Stimulated activated CD8-positive, alpha-beta memory T cell treated with anti-CD3 and anti-CD28 coated beads, Interleukin-4, amount 100 ng/mL, for 24 hours (primary cell): ENCODE measurements around the gene MALAT1.
"Not testable (repeated sequence)": the region's sequence is repeated elsewhere in the genome, so short reads cannot be mapped to it uniquely, and the experiment has no call there.

Experiments used
- DNase-seq: peaks from one replicate; pipeline ENCODE4 v3.0.0-alpha.2; 2020; ENCODE audit warnings: low read depth

The MALAT1 gene

DNA sequence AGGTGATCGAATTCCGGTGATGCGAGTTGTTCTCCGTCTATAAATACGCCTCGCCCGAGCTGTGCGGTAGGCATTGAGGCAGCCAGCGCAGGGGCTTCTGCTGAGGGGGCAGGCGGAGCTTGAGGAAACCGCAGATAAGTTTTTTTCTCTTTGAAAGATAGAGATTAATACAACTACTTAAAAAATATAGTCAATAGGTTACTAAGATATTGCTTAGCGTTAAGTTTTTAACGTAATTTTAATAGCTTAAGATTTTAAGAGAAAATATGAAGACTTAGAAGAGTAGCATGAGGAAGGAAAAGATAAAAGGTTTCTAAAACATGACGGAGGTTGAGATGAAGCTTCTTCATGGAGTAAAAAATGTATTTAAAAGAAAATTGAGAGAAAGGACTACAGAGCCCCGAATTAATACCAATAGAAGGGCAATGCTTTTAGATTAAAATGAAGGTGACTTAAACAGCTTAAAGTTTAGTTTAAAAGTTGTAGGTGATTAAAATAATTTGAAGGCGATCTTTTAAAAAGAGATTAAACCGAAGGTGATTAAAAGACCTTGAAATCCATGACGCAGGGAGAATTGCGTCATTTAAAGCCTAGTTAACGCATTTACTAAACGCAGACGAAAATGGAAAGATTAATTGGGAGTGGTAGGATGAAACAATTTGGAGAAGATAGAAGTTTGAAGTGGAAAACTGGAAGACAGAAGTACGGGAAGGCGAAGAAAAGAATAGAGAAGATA lies at the start of gene MALAT1:
Gene MALAT1 (plus strand): TSS at position 69 of the 736 bp plus-strand sequence.
- peak; percentile 82 for DNase-seq

- DNase-seq: not testable (repeated sequence)
These were observed 47.5 kb upstream of the MALAT1 start for GRCh38 chr11:65451301-65451700.

DNA sequence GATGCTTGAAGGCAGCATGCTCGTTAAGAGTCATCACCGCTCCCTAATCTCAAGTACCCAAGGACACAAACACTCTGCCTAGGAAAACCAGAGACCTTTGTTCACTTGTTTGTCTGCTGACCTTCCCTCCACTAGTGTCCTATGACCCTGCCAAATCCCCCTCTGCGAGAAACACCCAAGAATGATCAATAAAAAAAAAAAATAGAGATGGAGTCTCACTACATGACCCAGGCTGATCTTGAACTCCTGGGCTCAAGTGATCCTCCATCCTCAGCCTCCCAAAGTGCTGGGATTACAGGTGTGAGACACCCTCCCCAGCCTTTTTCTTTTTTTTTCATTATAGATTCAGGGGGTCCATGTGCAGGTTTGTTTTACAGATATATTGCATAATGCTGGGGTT lies 46.6 kb upstream of the MALAT1 start:
- not testable (repeated sequence) for DNase-seq

GRCh38 chr11:65452806-65453490 lies 45.9 kb upstream of the MALAT1 start:
- DNase-seq: no peak

- no peak for DNase-seq
These were observed 44.5 kb upstream of the MALAT1 start for GRCh38 chr11:65454311-65454695.

GRCh38 chr11:65454696-65455456 lies 44.0 kb upstream of the MALAT1 start:
- DNase-seq: peak; percentile 74

GRCh38 chr11:65456418-65456817 lies 42.4 kb upstream of the MALAT1 start:
- no peak for DNase-seq

- no peak for DNase-seq
These were observed 39.3 kb upstream of the MALAT1 start for GRCh38 chr11:65459552-65459951.

GRCh38 chr11:65465471-65465870 lies 33.4 kb upstream of the MALAT1 start:
- not testable (repeated sequence) for DNase-seq

- DNase-seq: not testable (repeated sequence)
These were observed 31.5 kb upstream of the MALAT1 start for GRCh38 chr11:65467306-65467705.

DNA sequence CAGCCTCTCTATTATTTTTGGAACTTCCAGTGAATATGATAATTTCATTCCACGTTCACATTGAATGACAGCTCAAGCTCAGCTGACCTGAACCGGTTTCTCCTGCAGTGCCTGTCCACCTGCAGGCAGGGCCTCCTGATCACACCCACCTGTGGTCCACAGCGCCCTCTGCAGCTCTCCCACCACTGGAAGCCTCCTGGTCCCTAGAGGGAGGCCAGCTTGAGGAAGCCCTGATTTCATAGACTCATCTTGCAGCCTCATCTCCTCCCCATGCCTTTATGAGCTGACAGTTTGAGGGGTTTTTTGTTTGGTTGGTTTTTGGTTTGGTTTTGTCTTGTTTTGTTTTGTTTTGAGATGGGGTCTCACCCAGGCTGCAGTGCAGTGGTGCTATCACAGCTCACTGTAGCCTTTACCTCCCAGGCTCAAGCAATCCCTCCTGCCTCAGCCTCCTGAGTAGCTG lies 29.9 kb upstream of the MALAT1 start:
- DNase-seq: no peak

GRCh38 chr11:65470433-65471049 lies 28.3 kb upstream of the MALAT1 start:
- DNase-seq: no peak

DNA sequence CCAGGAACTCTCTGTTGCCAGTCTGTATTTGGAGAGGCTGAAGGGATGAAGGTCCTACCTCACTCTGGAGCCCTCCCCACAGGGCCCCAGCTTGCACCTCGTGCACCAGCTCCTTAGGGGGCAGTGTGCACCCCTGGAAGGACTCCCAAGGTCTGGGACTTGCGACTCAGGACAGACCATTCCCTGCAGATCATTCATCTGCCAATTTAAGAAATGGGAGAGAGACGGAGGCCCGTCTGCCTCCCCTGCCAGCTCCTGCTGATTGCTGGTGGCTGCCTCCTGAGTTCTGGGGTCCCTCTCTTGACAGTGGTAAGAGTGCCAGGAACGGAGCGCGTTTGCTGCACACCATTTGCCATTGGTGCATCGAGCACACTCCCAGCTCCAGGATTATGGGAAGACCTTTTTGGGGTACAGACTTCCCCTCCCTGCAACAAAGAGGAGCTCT lies 27.4 kb upstream of the MALAT1 start:
- no peak for DNase-seq

GRCh38 chr11:65472588-65473277 lies 26.1 kb upstream of the MALAT1 start:
- DNase-seq: not testable (repeated sequence)

DNA sequence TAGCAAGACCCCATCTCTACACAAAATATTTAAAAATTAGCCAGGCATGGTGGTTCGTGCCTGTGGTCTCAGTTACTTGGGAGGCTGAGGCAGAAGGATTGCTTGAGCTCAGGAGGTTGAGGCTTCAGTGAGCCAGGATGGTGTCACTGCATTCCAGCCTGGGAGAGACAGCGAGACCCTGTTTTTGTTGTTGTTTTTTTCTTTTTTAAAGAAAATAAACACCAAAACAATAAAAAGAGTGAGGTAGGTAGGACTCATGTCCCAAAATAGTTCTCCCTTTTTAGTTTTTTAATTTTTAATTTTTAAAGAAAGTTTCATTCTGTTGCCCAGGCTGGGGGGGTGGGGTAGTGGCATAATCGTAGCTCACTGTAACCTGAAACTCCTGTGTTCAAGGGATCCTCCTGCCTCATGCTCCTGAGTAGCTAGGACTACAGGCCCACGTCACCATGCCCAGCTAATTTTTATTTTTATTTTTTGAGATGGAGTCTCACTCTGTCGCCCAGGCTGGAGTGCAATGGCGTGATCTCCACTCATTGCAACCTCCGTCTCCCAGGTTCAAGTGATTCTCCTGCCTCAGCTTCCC lies 25.5 kb upstream of the MALAT1 start:
- no peak for DNase-seq

DNA sequence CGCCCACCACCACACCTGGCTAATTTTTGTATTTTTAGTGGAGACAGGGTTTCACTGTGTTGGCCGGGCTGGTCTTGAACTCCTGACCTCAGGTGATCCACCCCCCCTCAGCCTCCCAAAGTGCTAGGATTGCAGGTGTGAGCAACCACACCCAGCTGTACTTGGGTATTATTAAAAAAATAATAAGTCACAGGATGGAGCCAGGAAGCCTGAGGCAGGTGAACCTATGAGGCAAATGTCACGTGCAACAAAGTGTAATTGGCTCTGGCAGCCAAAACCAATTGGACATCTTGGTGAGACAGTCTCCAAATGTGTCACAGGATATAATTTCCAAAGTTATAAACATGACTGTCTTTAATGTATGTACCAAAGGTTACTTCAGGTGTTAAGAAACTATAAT lies 24.0 kb upstream of the MALAT1 start:
- DNase-seq: no peak

GRCh38 chr11:65476632-65477148 lies 22.2 kb upstream of the MALAT1 start:
- DNase-seq: no peak

- peak; percentile 93 for DNase-seq
These were observed 21.5 kb upstream of the MALAT1 start for GRCh38 chr11:65477149-65477965.

DNA sequence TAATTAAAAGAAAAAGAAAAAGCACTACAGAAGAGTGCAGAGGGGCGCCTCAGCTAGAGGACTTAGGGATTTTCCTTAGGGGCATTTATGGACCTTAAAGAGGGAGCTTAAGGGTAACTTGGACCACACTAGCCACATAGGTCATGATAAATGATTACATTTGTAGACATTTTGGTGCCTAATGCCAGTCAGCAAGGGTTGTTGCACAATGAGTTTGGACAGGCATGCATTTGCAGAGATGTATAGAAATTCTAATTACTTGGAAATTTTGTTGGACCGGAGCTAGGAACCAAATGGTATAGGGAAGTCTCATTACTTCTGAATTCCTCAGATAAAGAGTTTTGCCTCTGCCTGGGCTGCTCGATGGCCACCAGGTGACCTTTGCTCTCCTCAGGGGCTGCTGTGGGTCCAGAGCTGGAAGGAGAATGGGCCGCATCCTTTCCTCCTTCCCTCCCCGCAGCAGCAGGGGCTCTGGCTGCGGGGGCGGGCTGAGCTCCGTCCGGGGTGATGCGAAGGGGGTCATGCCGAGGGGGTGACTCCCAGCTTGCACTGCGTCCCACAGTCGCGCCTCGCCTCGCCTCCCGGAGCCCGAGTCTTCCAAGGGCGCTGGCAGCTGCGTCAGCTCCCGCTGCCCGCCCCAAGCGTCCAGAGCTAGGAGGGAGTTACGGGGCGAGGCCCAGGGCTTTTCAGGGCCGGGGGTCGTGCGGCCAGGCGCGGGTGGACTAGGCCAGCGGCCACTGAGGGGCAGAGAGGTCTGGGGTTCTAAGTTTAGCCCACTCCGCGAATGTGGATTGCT lies 20.3 kb upstream of the MALAT1 start:
- DNase-seq: no peak
